AG09309 (cell line): ENCODE data around the gene WSCD2.
"Not testable (repeated sequence)": the region's sequence is repeated elsewhere in the genome, so short reads cannot be mapped to it uniquely, and the experiment has no call there.

Experiments
- DNase-seq: peaks from one replicate; pipeline ENCODE4 v3.0.0-alpha.2; 2010; ENCODE audit warnings: low read depth
- H3K4me3 ChIP-seq: 2 replicates; pipeline ENCODE4 v1.5.1; 2011; ENCODE audit warnings: mild to moderate bottlenecking, low read depth, low read length, moderate library complexity; ENCODE audit not compliant: control insufficient read depth
- CTCF ChIP-seq: IDR thresholded peaks from 2 replicates; pipeline ENCODE4 v1.5.1; 2011; ENCODE audit warnings: mild to moderate bottlenecking, low read depth, low read length, inconsistent platforms; ENCODE audit not compliant: insufficient read depth, control insufficient read depth; ENCODE audit errors: missing control alignments

The WSCD2 gene

GRCh38 chr12:108214486-108214885 is 85.4 kb downstream of the WSCD2 start:
- no peak for DNase-seq
- no peak for TF ChIP-seq CTCF
- H3K4me3 ChIP-seq: no peak overlapping the region

GRCh38 chr12:108215458-108215857 is 86.4 kb downstream of the WSCD2 start:
- no peak for DNase-seq
- H3K4me3 ChIP-seq: no peak overlapping the region
- no peak for TF ChIP-seq CTCF

GRCh38 chr12:108218921-108219320 is 89.8 kb downstream of the WSCD2 start:
- no peak for DNase-seq
- TF ChIP-seq CTCF: no peak
- no peak overlapping the region for H3K4me3 ChIP-seq

GRCh38 chr12:108225101-108225500 is 96.0 kb downstream of the WSCD2 start:
- not testable (repeated sequence) for DNase-seq, H3K4me3 ChIP-seq

GRCh38 chr12:108226866-108227265 is 97.8 kb downstream of the WSCD2 start:
- H3K4me3 ChIP-seq: no peak overlapping the region
- TF ChIP-seq CTCF: no peak
- DNase-seq: no peak

GRCh38 chr12:108228746-108229145 is 99.7 kb downstream of the WSCD2 start:
- no peak for TF ChIP-seq CTCF
- H3K4me3 ChIP-seq: no peak overlapping the region
- DNase-seq: no peak

- DNase-seq: no peak
- TF ChIP-seq CTCF: no peak
- H3K4me3 ChIP-seq: no peak overlapping the region
Observed at GRCh38 chr12:108231109-108231905, 102.2 kb downstream of the WSCD2 start.
